Stomach (tissue), 4 donors: ENCODE data around the gene TPBGL.
A peak's percentile ranks its signal among the peaks of the same experiment; 100 is the strongest.

Experiments
- EP300 ChIP-seq: sonication (generic); formaldehyde crosslinking; IDR thresholded peaks from one replicate; pipeline ENCODE4 v1.6.1; 2017; ENCODE audit warnings: antibody characterized with exemption
- POLR2A ChIP-seq, 4 donors: fragments of 450-650 bp; IDR thresholded peaks; one replicate each; pipeline ENCODE4 v1.6.1; 2016; ENCODE audit warnings: antibody characterized with exemption in 4 of 4, control low read depth in 2 of 4, mild to moderate bottlenecking in 1 of 4, moderate library complexity in 1 of 4
- POLR2AphosphoS5 ChIP-seq, 3 donors: sonication (generic); formaldehyde crosslinking; IDR thresholded peaks; one replicate each; pipeline ENCODE4 v1.6.1; 2016; ENCODE audit warnings: antibody characterized with exemption in 3 of 3
- TF ChIP-seq, protein P1 (sequence below), 7 experiments: fragments of 450-650 bp in 4 of 7; fragments of 200-600 bp in 3 of 7; sonication (generic) in 3 of 7; IDR thresholded peaks; one replicate each; pipeline ENCODE4 v1.5.1; 2016 to 2019; ENCODE audit warnings: antibody characterized with exemption in 7 of 7, control low read depth in 2 of 7, mild to moderate bottlenecking in 1 of 7

DNA sequence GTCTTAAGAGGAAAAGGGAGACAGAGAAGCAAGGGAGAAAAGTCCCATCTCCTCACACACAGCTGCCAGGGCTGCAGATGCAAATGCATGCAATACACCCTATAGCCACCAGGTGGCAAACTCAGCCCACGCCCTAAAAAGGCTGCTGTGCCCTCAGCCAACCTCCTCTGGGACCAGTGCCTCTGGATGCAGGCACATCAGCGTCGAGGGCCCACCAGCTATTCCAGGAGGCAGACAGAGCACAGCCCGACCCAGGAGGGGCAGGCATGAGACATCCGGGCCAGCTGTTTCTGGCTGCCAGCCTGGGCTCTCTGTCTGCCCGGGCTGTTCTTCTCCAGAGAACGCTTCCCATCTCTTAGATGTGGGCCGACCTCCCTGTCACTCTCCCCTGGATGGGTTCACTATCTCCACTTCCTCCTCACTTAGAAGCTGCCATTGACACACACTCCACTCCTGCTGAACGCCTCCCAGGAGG is 39.7 kb downstream of the TPBGL start:
- no peak for TF ChIP-seq POLR2A (IDR thresholded peaks at IDR 0.05)
- TF ChIP-seq, protein P1, sequence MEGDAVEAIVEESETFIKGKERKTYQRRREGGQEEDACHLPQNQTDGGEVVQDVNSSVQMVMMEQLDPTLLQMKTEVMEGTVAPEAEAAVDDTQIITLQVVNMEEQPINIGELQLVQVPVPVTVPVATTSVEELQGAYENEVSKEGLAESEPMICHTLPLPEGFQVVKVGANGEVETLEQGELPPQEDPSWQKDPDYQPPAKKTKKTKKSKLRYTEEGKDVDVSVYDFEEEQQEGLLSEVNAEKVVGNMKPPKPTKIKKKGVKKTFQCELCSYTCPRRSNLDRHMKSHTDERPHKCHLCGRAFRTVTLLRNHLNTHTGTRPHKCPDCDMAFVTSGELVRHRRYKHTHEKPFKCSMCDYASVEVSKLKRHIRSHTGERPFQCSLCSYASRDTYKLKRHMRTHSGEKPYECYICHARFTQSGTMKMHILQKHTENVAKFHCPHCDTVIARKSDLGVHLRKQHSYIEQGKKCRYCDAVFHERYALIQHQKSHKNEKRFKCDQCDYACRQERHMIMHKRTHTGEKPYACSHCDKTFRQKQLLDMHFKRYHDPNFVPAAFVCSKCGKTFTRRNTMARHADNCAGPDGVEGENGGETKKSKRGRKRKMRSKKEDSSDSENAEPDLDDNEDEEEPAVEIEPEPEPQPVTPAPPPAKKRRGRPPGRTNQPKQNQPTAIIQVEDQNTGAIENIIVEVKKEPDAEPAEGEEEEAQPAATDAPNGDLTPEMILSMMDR (IDR thresholded peaks at IDR 0.05), result peak in 6 of 7 experiments; percentile 96 to 99 (median 97)
- TF ChIP-seq EP300, result no peak
- peak; percentile 21 to 85 (median 36) for TF ChIP-seq POLR2AphosphoS5 (IDR thresholded peaks at IDR 0.05)
